Measurements from ENCODE around the gene FOXQ1.

- TF ChIP-seq CTCF (IDR thresholded peaks at IDR 0.05; ENCODE audit: low read depth, low read length, missing input control) (no peak), YY1 (IDR thresholded peaks at IDR 0.05) (no peak), ATF3 (IDR thresholded peaks at IDR 0.05) (no peak), HNF4G (IDR thresholded peaks at IDR 0.05) (no peak), RAD21 (IDR thresholded peaks at IDR 0.05) (no peak), REST (IDR thresholded peaks at IDR 0.05) (no peak), MAX (IDR thresholded peaks at IDR 0.05) (no peak), GABPA (IDR thresholded peaks at IDR 0.05 in 1 of 2, conservative IDR thresholded peaks at IDR 0.05 in 1 of 2) (no peak), FOXA1 (IDR thresholded peaks at IDR 0.05) (no peak), RXRA (IDR thresholded peaks at IDR 0.05) (no peak), TAF1 (conservative IDR thresholded peaks at IDR 0.05) (no peak)
Measured at GRCh38 chr6:1278061-1278720, 33.7 kb upstream of the FOXQ1 start.
